ENCODE results near the gene VNN1.

DNA sequence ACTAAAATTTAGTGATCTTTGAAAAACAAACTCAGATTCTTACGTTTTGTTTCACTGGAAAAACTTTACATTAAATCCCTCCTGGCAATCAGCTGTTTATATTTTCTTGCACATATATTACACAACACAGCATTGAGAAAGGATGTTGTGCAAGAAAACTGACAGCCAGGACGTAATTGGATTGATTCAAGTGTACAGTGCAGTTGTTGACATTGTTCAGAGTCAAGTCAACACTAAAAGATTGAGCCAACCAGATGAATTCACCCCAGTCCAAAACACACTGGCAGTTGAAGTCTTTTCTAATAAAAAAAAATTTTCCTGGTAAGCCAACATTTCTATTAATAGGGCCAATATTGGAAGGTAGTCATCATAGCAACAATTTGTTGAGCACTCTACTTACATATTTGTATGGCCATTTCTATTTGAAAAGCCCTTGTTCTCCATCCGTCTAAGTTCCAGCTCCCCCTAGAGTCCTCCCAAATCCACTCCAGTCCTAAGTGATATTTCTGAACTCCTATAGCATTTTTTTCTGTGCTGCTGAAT, 20.9 kb upstream of the VNN1 start:
- TF ChIP-seq, protein P1, sequence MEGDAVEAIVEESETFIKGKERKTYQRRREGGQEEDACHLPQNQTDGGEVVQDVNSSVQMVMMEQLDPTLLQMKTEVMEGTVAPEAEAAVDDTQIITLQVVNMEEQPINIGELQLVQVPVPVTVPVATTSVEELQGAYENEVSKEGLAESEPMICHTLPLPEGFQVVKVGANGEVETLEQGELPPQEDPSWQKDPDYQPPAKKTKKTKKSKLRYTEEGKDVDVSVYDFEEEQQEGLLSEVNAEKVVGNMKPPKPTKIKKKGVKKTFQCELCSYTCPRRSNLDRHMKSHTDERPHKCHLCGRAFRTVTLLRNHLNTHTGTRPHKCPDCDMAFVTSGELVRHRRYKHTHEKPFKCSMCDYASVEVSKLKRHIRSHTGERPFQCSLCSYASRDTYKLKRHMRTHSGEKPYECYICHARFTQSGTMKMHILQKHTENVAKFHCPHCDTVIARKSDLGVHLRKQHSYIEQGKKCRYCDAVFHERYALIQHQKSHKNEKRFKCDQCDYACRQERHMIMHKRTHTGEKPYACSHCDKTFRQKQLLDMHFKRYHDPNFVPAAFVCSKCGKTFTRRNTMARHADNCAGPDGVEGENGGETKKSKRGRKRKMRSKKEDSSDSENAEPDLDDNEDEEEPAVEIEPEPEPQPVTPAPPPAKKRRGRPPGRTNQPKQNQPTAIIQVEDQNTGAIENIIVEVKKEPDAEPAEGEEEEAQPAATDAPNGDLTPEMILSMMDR (IDR thresholded peaks at IDR 0.05): no peak
- no peak for TF ChIP-seq POLR2A (IDR thresholded peaks at IDR 0.05)
